Activated T-cell treated with anti-CD3 and anti-CD28 coated beads, Interleukin-2, amount 50 U/mL, for 72 hours (primary cell): ENCODE measurements around the gene TGOLN2. TPM values are rescaled to one million over a fixed set of nuclear protein-coding genes. Genes with fewer than 3 reads are reported as not detected.
"Not testable (repeated sequence)": the region's sequence is repeated elsewhere in the genome, so short reads cannot be mapped to it uniquely, and the experiment has no call there.

Experiments
- ATAC-seq, 2 donors: fragments of 150-1000 bp; cut with Tn5 transposase; replicated peaks in 1 of 2; 2 replicates each; pipeline ENCODE4 v1.10.0; 2021; ENCODE audit warnings: moderate library complexity in 2 of 2, mild to moderate bottlenecking in 1 of 2
- DNase-seq, 2 donors: peaks; one replicate each; pipeline ENCODE4 v3.0.0; 2021 to 2022; ENCODE audit warnings: mixed read lengths in 1 of 2
- H3K27ac Mint-ChIP-seq: one replicate; pipeline ENCODE4 v1.8.0; 2022; ENCODE audit warnings: mild to moderate bottlenecking, moderate library complexity, mixed read lengths
- H3K27me3 Mint-ChIP-seq: one replicate; pipeline ENCODE4 v1.8.0; 2022; ENCODE audit warnings: low read depth, mixed read lengths
- H3K36me3 Mint-ChIP-seq, 2 donors: one replicate each; pipeline ENCODE4 v1.8.0; 2022; ENCODE audit warnings: mixed read lengths in 2 of 2, mild to moderate bottlenecking in 1 of 2; ENCODE audit not compliant: insufficient read depth in 2 of 2
- H3K4me1 Mint-ChIP-seq: one replicate; pipeline ENCODE4 v1.8.0; 2022; ENCODE audit warnings: low read depth, mixed read lengths
- H3K4me3 Mint-ChIP-seq, 2 donors: one replicate each; pipeline ENCODE4 v1.8.0; 2022; ENCODE audit warnings: mild to moderate bottlenecking in 2 of 2, mixed read lengths in 2 of 2, moderate library complexity in 2 of 2
- H3K9me3 Mint-ChIP-seq, 2 donors: one replicate each; pipeline ENCODE4 v1.8.0; 2022; ENCODE audit warnings: mixed read lengths in 2 of 2
- total RNA-seq, 2 donors: library from RNA; stranded (reverse); gene quantifications; one replicate each; pipeline ENCODE4 v1.2.3, GENCODE V29; 2022

Gene TGOLN2
- 100 to 1,000 TPM; 102 to 106 TPM for total RNA-seq

DNA sequence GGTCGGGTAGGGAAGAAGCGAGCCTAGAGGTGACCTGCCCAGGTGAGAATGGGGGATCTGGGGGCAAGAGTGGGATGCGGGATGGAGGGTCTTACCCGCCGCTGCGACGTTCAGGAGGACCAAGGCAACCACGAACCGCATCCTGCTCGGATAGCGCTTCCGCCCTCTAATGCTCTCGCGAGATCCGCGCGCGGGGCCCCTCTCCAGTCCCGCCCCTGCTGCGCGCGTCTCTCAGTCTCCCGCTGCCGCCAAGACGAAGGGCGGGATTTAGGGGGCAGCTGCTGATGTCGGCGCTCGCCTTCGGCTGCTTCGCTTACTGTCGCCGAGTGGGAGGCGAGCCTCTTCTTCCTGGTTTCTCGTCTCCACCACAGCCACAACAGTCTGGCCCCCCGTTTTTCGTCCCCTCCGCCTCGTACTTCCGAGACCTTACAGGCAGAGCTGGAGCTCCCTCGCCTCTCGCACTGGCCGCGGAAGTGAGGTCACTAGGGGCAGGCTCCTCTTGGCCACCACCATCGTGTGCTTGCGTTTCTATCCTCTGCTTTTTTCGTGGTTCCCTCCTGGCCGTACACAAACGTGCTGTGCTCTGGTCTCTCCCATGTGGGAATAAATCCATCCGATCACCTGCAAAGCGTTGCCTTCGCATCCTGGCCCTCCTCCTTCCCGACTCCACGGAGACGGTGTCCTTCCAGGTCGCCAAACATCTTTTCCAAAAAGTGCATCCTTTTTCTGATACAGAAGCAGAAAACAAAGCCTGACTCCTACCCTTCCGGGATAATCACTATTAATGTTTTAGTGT, at the start of gene TGOLN2:
Gene TGOLN2 (minus strand): TSS at position 168 of the 796 bp plus-strand sequence. CDS start 27 bp downstream, at position 141.
- H3K4me1 Mint-ChIP-seq: peaks cover 62% of the 10 kb centered on the region
- H3K27me3 Mint-ChIP-seq: no peaks in the 10 kb centered on the region
- H3K27ac Mint-ChIP-seq: peak within 1 kb of the TSS; percentile 99
- peaks cover 24 to 45% of the 10 kb centered on the region in 2 donors for H3K36me3 Mint-ChIP-seq
- peaks cover 0 to 2% of the 10 kb centered on the region in 2 donors for H3K9me3 Mint-ChIP-seq
- DNase-seq (peak; percentile 96), ATAC-seq (peak; percentile 90 to 92)
- H3K4me3 Mint-ChIP-seq: peak within 1 kb of the TSS; percentile 98

DNA sequence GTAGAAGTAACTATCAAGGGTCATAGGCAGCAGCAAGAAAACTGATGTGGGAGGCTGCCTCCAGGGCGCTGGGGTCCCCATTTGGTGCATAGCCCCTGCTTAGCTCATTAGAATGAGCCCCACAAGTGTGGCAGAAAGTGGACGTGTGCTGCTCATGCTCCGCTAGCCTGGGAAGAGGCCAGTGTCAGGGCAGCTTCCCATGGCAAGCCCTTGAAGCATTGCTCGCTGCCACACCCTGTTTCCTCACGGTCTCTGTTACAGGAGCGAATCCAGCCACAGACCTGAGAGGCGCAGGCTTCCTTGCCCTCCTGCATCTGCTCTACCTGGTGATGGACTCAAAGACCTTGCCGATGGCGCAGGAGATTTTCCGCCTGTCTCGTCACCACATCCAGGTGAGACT, 49.3 kb upstream of the TGOLN2 start:
- Mint-ChIP-seq H3K27me3 (no peaks in the 10 kb centered on the region), H3K36me3 (peaks cover 7 to 33% of the 10 kb centered on the region in 2 donors), H3K27ac (no peak overlapping the region), H3K4me3 (no peak overlapping the region), H3K9me3 (peaks cover 1 to 3% of the 10 kb centered on the region in 2 donors), H3K4me1 (no peaks in the 10 kb centered on the region)
- ATAC-seq (no peak), DNase-seq (no peak)

DNA sequence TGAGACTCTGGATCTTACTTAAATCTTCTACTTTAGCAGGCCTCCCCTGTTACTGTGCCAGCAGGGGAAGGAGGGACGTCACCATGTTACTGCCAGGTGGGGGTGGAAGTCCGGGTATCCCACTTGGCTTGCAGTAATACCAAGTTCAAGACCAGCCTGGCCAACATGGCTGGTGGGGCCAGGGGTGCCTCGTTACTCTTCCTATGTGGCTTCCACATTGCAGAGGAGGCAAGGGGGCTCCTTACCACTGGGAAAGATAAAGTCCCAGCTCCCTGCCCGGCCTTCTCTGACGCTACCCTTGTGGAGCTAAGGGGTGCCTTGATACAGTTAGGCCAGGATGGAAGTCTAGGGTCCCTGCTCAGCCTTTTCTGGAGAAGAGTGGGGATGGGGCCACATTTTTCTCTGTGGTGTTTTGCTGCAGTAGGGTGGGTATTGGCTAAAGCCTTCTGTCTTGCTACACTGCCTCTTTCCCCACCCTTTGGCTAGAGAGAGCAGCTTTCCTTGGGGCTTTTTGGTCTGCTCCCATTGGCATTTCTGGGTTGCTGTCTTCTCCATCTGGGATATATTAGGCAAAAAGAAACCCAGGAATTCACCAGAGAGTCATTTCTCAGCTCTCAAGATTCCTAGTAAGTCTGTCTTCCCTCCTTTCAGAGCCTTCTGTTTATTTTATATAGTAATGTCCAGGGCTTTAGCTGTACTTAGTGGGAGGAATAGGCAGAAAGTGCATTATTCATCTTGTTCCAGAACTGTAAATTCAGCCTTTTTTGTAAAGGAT, 48.7 kb upstream of the TGOLN2 start:
- Mint-ChIP-seq H3K27ac (no peak overlapping the region), H3K27me3 (no peaks in the 10 kb centered on the region), H3K36me3 (peaks cover 7 to 33% of the 10 kb centered on the region in 2 donors), H3K4me1 (no peaks in the 10 kb centered on the region), H3K4me3 (no peak overlapping the region), H3K9me3 (peaks cover 1 to 3% of the 10 kb centered on the region in 2 donors)
- ATAC-seq (no peak), DNase-seq (no peak)

DNA sequence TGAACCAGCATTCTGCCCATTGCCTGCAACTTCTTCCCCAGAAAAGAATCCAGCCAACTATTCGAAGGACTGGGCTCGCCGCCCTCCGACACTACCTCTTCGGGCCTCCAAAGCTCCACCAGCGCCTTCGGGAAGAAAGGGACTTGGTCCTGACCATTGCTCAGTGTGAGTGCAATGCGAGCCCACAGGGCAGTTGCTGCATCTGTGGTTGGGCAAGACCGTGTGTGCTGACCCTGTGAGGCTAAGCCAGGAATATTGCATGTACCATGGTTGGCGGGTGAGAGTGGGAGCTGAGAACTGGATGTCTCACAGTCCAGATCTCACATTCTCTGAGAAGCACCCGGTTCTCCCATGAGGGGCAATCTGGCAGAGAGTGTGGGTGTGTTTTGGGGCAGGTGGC, 43.3 kb upstream of the TGOLN2 start:
- no peak overlapping the region for H3K4me3 Mint-ChIP-seq
- no peak overlapping the region for H3K27ac Mint-ChIP-seq
- no peak for ATAC-seq
- H3K9me3 Mint-ChIP-seq: no peaks in the 10 kb centered on the region
- H3K27me3 Mint-ChIP-seq: no peaks in the 10 kb centered on the region
- DNase-seq: no peak
- no peaks in the 10 kb centered on the region for H3K36me3 Mint-ChIP-seq
- H3K4me1 Mint-ChIP-seq: no peaks in the 10 kb centered on the region

DNA sequence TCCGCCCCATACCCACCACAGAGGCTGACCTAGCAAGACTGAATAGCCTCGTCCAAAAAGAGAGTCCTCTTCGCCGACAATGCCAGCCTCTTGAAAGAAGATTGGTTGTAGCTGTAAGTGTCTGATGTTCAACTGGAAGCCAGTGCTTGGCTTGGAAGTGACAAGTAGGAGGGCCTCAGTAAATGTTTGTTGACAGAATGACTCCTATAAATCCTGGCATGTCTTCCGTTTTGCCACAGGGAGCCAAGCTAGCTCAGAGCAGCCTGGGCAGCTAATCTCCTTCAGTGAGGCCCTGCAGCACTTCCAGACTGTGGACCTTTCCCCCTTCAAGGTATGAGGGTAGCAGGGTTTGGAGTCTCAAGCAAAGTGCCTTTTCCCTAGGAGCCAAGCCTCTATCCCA, 41.7 kb upstream of the TGOLN2 start:
- Mint-ChIP-seq H3K4me3 (no peak overlapping the region), H3K27me3 (no peaks in the 10 kb centered on the region), H3K4me1 (no peaks in the 10 kb centered on the region), H3K27ac (no peak overlapping the region), H3K9me3 (no peaks in the 10 kb centered on the region), H3K36me3 (no peaks in the 10 kb centered on the region)
- no peak for ATAC-seq
- DNase-seq: no peak

DNA sequence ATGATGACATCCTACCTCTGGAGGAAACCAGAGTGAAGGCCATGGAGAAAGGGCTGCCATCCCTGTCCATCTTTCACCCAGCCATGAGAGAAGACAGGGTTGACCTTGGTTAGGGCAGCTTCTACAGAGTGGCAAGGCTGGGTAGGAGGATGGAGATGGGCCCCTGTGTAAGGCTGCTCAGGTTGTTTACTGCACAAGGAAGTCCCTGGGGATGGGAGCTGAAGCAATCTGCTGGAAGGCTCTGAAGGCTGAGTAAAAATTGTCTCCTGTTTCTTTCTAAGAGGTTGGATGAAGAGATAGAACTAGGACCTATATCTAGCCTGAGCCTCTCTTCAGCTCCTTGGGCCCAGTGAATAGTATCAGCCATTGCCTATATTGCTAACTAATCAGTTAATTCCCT, 41.1 kb upstream of the TGOLN2 start:
- DNase-seq: no peak
- no peak overlapping the region for H3K27ac Mint-ChIP-seq
- no peaks in the 10 kb centered on the region for H3K36me3 Mint-ChIP-seq
- no peak overlapping the region for H3K4me3 Mint-ChIP-seq
- H3K27me3 Mint-ChIP-seq: no peaks in the 10 kb centered on the region
- no peaks in the 10 kb centered on the region for H3K9me3 Mint-ChIP-seq
- H3K4me1 Mint-ChIP-seq: no peaks in the 10 kb centered on the region
- ATAC-seq: no peak

DNA sequence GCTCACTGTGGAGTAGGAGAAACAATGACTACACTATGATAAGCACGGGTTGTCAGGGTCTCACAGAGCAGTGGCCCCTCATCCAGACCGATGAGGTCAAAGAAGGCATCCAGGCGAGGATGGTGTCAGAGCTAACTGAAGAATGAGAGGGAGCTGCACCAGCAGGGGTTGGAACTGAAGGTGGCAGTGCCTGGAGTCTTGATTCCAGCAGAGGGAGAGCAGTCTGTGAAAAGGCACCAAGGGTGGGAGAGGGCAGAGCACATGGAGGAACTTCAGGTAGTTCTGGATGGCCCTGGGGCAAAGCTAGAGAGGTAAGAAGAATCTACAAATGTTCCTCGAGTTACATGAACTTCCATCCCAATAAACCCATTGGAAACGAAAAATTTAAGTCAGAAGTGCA, 39.4 kb upstream of the TGOLN2 start:
- DNase-seq (no peak), ATAC-seq (no peak)
- peaks cover 5 to 9% of the 10 kb centered on the region in 2 donors for H3K36me3 Mint-ChIP-seq
- H3K4me1 Mint-ChIP-seq: no peaks in the 10 kb centered on the region
- no peak overlapping the region for H3K4me3 Mint-ChIP-seq
- no peaks in the 10 kb centered on the region for H3K27me3 Mint-ChIP-seq
- H3K27ac Mint-ChIP-seq: no peak overlapping the region
- no peaks in the 10 kb centered on the region for H3K9me3 Mint-ChIP-seq

DNA sequence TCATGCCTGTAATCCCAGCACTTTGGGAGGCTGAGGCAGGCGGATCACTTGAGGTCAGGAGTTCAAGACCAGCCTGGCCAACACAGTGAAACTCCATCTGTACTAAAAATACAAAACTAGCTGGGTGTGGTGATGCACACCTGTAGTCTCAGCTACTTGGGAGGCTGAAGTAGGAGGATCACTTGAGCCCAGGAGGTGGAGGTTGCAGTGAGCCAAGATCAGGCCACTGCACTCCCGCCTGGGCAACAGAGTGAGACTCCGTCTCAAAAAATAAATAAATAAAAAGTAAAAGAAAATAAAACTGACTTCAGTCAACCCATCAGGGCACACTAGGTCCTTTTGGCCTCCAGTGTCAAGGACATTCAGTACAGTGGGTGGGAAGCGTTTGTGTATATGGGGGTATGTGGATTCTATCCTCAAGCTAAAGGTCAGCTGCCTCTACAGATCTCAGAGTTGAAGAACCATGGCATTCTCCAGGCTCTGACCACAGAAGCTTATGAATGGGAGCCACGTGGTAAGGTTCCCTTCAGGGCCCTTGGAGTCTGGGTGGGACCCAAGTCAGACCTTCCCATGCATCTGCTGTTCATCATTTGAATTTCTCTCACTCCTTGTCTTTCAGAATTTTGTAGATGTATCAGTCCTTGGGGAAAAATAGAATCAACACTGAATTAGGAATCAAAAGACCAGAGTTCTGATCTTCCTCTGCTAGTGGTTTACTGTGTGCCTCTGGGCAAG, 35.0 kb upstream of the TGOLN2 start:
- not testable (repeated sequence) for H3K4me3 Mint-ChIP-seq, H3K9me3 Mint-ChIP-seq, H3K27me3 Mint-ChIP-seq, ATAC-seq, H3K27ac Mint-ChIP-seq, DNase-seq
- H3K36me3 Mint-ChIP-seq: peaks cover 5 to 18% of the 10 kb centered on the region in 2 donors
- peaks cover 14% of the 10 kb centered on the region for H3K4me1 Mint-ChIP-seq

DNA sequence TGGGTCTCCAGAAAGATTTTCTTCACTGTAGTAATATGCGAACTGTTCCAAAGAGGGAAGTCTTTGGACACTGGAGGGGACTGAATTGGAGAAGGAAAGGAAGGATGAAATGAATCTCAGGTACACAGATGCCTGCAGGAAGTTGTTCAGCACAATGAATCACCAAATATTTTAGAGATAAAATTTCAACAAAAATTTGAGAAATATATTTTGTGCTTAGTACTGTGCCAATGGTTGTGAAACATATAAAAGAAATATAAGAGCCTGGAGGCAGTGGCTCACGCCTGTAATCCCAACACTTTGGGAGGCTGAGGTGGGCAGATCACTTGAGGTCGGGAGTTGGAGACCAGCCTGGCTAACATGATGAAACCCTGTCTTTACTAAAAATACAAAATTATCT, 29.9 kb upstream of the TGOLN2 start:
- peaks cover 39% of the 10 kb centered on the region for H3K4me1 Mint-ChIP-seq
- H3K27me3 Mint-ChIP-seq: no peaks in the 10 kb centered on the region
- peaks cover 5 to 12% of the 10 kb centered on the region in 2 donors for H3K36me3 Mint-ChIP-seq
- H3K27ac Mint-ChIP-seq: no peak overlapping the region
- H3K4me3 Mint-ChIP-seq: no peak overlapping the region
- no peak for ATAC-seq
- no peaks in the 10 kb centered on the region for H3K9me3 Mint-ChIP-seq
- DNase-seq: no peak

DNA sequence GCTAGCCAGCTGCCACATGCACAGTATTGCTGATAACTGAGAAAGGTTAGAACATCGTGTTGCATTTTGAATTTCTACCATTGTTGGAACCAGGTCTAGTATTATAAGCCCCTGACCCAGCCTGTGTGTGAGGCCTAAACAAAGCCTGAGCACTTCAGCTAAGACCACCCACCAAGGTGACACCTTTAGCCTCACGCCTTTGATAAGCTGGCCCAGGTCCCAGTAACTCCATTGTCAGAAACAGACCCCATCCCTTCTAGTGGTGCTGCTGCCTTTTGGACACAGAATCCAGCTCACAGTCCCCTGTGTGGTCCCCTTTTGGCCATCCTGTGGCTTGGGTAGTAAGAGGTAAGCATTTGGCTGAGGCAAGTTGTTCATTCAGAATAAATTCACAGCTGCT, 28.4 kb upstream of the TGOLN2 start:
- no peak for ATAC-seq
- Mint-ChIP-seq H3K27me3 (no peaks in the 10 kb centered on the region), H3K9me3 (no peaks in the 10 kb centered on the region), H3K36me3 (peaks cover 5 to 9% of the 10 kb centered on the region in 2 donors), H3K4me3 (no peak overlapping the region), H3K27ac (no peak overlapping the region), H3K4me1 (peaks cover 47% of the 10 kb centered on the region)
- DNase-seq: no peak

DNA sequence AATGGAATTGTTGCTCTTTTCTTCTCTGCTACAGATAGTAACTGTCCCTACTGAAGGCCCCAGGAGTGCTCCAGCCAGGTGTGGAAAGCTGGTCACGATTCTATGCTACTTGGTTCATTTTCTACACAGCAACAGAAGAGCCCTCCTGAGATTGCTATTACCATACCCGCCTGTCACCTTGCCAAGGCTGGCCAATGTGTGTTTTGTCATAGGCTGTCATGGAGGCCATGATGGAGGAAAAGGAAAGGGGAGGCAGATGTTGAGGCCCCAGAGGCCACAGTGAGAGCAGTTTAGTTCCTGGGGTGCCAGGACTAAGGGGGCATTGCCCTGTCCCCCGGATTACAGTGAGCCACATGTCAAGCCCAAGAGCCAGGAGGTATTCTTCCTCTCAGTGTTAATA, 27.7 kb upstream of the TGOLN2 start:
- peaks cover 47% of the 10 kb centered on the region for H3K4me1 Mint-ChIP-seq
- H3K9me3 Mint-ChIP-seq: no peaks in the 10 kb centered on the region
- DNase-seq (no peak), ATAC-seq (no peak)
- peaks cover 7 to 9% of the 10 kb centered on the region in 2 donors for H3K36me3 Mint-ChIP-seq
- H3K27me3 Mint-ChIP-seq: no peaks in the 10 kb centered on the region
- H3K27ac Mint-ChIP-seq: peak overlapping the region; percentile 9
- peak overlapping the region; percentile 98 to 99 for H3K4me3 Mint-ChIP-seq

DNA sequence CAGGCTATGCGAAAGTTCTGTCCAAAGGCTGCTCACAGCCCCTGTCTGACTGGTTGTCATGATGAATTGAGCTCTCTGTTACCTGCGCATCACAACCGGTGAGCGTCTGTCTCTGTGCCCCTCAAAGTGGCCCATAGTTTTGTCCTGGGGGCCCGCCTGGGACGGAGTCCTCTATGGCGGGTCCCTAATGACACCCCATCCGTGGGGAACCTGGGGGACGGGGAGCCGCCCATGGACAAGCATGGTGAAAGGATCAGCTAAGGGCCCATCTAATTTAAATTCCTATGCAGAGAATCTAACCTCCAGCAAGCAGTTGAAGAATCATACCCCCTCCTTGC, 27.3 kb upstream of the TGOLN2 start:
- no peaks in the 10 kb centered on the region for H3K9me3 Mint-ChIP-seq
- H3K36me3 Mint-ChIP-seq: peaks cover 7 to 13% of the 10 kb centered on the region in 2 donors
- ATAC-seq (peak in 1 of 2 donors; percentile 12), DNase-seq (no peak)
- H3K4me1 Mint-ChIP-seq: peaks cover 47% of the 10 kb centered on the region
- peak overlapping the region; percentile 97 for H3K27ac Mint-ChIP-seq
- H3K27me3 Mint-ChIP-seq: no peaks in the 10 kb centered on the region
- H3K4me3 Mint-ChIP-seq: peak overlapping the region; percentile 98 to 99
